Natural killer cell treated with Interleukin-12 subunit alpha and Interleukin-12 subunit beta and Interleukin-15 and Interleukin-18, amount 100 ng/mL, for 72 hours (primary cell): ENCODE measurements around the gene HOXC6. TPM values are rescaled to one million over a fixed set of nuclear protein-coding genes. Genes with fewer than 3 reads are reported as not detected.
A peak's percentile ranks its signal among the peaks of the same experiment; 100 is the strongest.
"Not testable (repeated sequence)": the region's sequence is repeated elsewhere in the genome, so short reads cannot be mapped to it uniquely, and the experiment has no call there.

Source experiments
- ATAC-seq, 2 donors: fragments of 150-1000 bp; cut with Tn5 transposase in 1 of 2; sonication (Bioruptor Pico), chemical (Tn5 transposase) in 1 of 2; 2 replicates each; pipeline ENCODE4 v1.10.0; 2021
- DNase-seq: peaks from one replicate; pipeline ENCODE4 v3.0.0; 2022; ENCODE audit warnings: low spot score
- H3K27ac Mint-ChIP-seq, 2 donors: 1 replicate in 1 of 2; 2 replicates in 1 of 2; pipeline ENCODE4 v1.8.0; 2022; ENCODE audit warnings: mixed read lengths in 2 of 2, mild to moderate bottlenecking in 1 of 2, moderate library complexity in 1 of 2
- H3K27me3 Mint-ChIP-seq, 2 donors: 1 replicate in 1 of 2; 2 replicates in 1 of 2; pipeline ENCODE4 v1.8.0; 2022; ENCODE audit warnings: mixed read lengths in 2 of 2
- H3K36me3 Mint-ChIP-seq: one replicate; pipeline ENCODE4 v1.8.0; 2022; ENCODE audit warnings: mixed read lengths
- H3K4me1 Mint-ChIP-seq, 2 donors: 1 replicate in 1 of 2; 2 replicates in 1 of 2; pipeline ENCODE4 v1.8.0; 2022; ENCODE audit warnings: low read depth in 2 of 2, mixed read lengths in 2 of 2, mild to moderate bottlenecking in 1 of 2
- H3K4me3 Mint-ChIP-seq: one replicate; pipeline ENCODE4 v1.8.0; 2022; ENCODE audit warnings: mixed read lengths
- H3K9me3 Mint-ChIP-seq: 2 replicates; pipeline ENCODE4 v1.8.0; 2022; ENCODE audit warnings: mixed read lengths
- total RNA-seq, 2 donors: library from RNA; stranded (reverse); gene quantifications; one replicate each; pipeline ENCODE4 v1.2.3, GENCODE V29; 2022

HOXC6 gene
- total RNA-seq, 2 donors from 2014 or later = not detected

GRCh38 chr12:54038871-54039414 lies 10.7 kb downstream of the HOXC6 start:
- Mint-ChIP-seq H3K4me3 (no peak overlapping the region), H3K27ac (no peak overlapping the region), H3K36me3 (no peaks in the 10 kb centered on the region), H3K27me3 (peaks cover 49 to 57% of the 10 kb centered on the region in 2 donors), H3K4me1 (peaks cover 4 to 12% of the 10 kb centered on the region in 2 donors), H3K9me3 (no peaks in the 10 kb centered on the region)
- no peak for DNase-seq
- ATAC-seq = no peak

- no peak for DNase-seq
- H3K27ac Mint-ChIP-seq = no peak overlapping the region
- H3K36me3 Mint-ChIP-seq = no peaks in the 10 kb centered on the region
- no peak for ATAC-seq
- H3K27me3 Mint-ChIP-seq = peaks cover 55 to 57% of the 10 kb centered on the region in 2 donors
- H3K9me3 Mint-ChIP-seq = no peaks in the 10 kb centered on the region
- H3K4me1 Mint-ChIP-seq = peaks cover 0 to 7% of the 10 kb centered on the region in 2 donors
- no peak overlapping the region for H3K4me3 Mint-ChIP-seq
Measured at GRCh38 chr12:54039417-54040147, 11.3 kb downstream of the HOXC6 start.

GRCh38 chr12:54040148-54040494 lies 11.9 kb downstream of the HOXC6 start:
- H3K4me1 Mint-ChIP-seq = peaks cover 0 to 4% of the 10 kb centered on the region in 2 donors
- no peak overlapping the region for H3K4me3 Mint-ChIP-seq
- H3K9me3 Mint-ChIP-seq = no peaks in the 10 kb centered on the region
- ATAC-seq (no peak), DNase-seq (no peak)
- peaks cover 56 to 60% of the 10 kb centered on the region in 2 donors for H3K27me3 Mint-ChIP-seq
- H3K36me3 Mint-ChIP-seq = no peaks in the 10 kb centered on the region
- H3K27ac Mint-ChIP-seq = no peak overlapping the region

GRCh38 chr12:54040648-54041047 lies 12.4 kb downstream of the HOXC6 start:
- H3K27ac Mint-ChIP-seq = no peak overlapping the region
- ATAC-seq (no peak), DNase-seq (no peak)
- no peaks in the 10 kb centered on the region for H3K9me3 Mint-ChIP-seq
- no peak overlapping the region for H3K4me3 Mint-ChIP-seq
- H3K27me3 Mint-ChIP-seq = peaks cover 56 to 62% of the 10 kb centered on the region in 2 donors
- no peaks in the 10 kb centered on the region for H3K36me3 Mint-ChIP-seq
- peaks cover 0 to 3% of the 10 kb centered on the region in 2 donors for H3K4me1 Mint-ChIP-seq

- peaks cover 58 to 61% of the 10 kb centered on the region in 2 donors for H3K27me3 Mint-ChIP-seq
- no peaks in the 10 kb centered on the region for H3K36me3 Mint-ChIP-seq
- H3K4me3 Mint-ChIP-seq = no peak overlapping the region
- DNase-seq (no peak), ATAC-seq (no peak)
- no peak overlapping the region for H3K27ac Mint-ChIP-seq
- peaks cover 0 to 3% of the 10 kb centered on the region in 2 donors for H3K4me1 Mint-ChIP-seq
- no peaks in the 10 kb centered on the region for H3K9me3 Mint-ChIP-seq
Measured at GRCh38 chr12:54041097-54041690, 13.0 kb downstream of the HOXC6 start.

GRCh38 chr12:54042033-54042432 lies 13.8 kb downstream of the HOXC6 start:
- DNase-seq, H3K4me1 Mint-ChIP-seq, H3K4me3 Mint-ChIP-seq, ATAC-seq, H3K27ac Mint-ChIP-seq, H3K9me3 Mint-ChIP-seq, H3K36me3 Mint-ChIP-seq: not testable (repeated sequence)
- H3K27me3 Mint-ChIP-seq = peaks cover 65 to 67% of the 10 kb centered on the region in 2 donors

- peaks cover 0 to 9% of the 10 kb centered on the region in 2 donors for H3K4me1 Mint-ChIP-seq
- no peak for ATAC-seq
- DNase-seq = no peak
- H3K27ac Mint-ChIP-seq = no peak overlapping the region
- H3K4me3 Mint-ChIP-seq = no peak overlapping the region
- no peaks in the 10 kb centered on the region for H3K36me3 Mint-ChIP-seq
- H3K27me3 Mint-ChIP-seq = peaks cover 63 to 77% of the 10 kb centered on the region in 2 donors
- no peaks in the 10 kb centered on the region for H3K9me3 Mint-ChIP-seq
Measured at GRCh38 chr12:54042970-54043853, 15.0 kb downstream of the HOXC6 start.

- DNase-seq (no peak), ATAC-seq (no peak)
- H3K27me3 Mint-ChIP-seq = peaks cover 64 to 77% of the 10 kb centered on the region in 2 donors
- H3K4me1 Mint-ChIP-seq = peaks cover 0 to 9% of the 10 kb centered on the region in 2 donors
- no peaks in the 10 kb centered on the region for H3K9me3 Mint-ChIP-seq
- H3K27ac Mint-ChIP-seq = no peak overlapping the region
- no peaks in the 10 kb centered on the region for H3K36me3 Mint-ChIP-seq
- H3K4me3 Mint-ChIP-seq = no peak overlapping the region
Measured at GRCh38 chr12:54044425-54045103, 16.3 kb downstream of the HOXC6 start.

- Mint-ChIP-seq H3K4me1 (peaks cover 8 to 17% of the 10 kb centered on the region in 2 donors), H3K27me3 (peaks cover 67 to 77% of the 10 kb centered on the region in 2 donors), H3K9me3 (no peaks in the 10 kb centered on the region), H3K4me3 (no peak overlapping the region), H3K27ac (no peak overlapping the region), H3K36me3 (peaks cover 7% of the 10 kb centered on the region)
- DNase-seq (no peak), ATAC-seq (no peak)
Measured at GRCh38 chr12:54045401-54045800, 17.2 kb downstream of the HOXC6 start.

- Mint-ChIP-seq H3K36me3 (peaks cover 7% of the 10 kb centered on the region), H3K4me3 (peak overlapping the region; percentile 42), H3K9me3 (no peaks in the 10 kb centered on the region), H3K27me3 (peaks cover 67 to 77% of the 10 kb centered on the region in 2 donors), H3K27ac (no peak overlapping the region), H3K4me1 (peaks cover 14 to 23% of the 10 kb centered on the region in 2 donors)
- DNase-seq (no peak), ATAC-seq (no peak)
Measured at GRCh38 chr12:54045868-54046521, 17.8 kb downstream of the HOXC6 start.

- H3K4me3 Mint-ChIP-seq = no peak overlapping the region
- H3K27ac Mint-ChIP-seq = no peak overlapping the region
- ATAC-seq (peak in 1 of 2 donors; percentile 17), DNase-seq (no peak)
- peaks cover 7% of the 10 kb centered on the region for H3K36me3 Mint-ChIP-seq
- peaks cover 22 to 30% of the 10 kb centered on the region in 2 donors for H3K4me1 Mint-ChIP-seq
- H3K27me3 Mint-ChIP-seq = peaks cover 71 to 85% of the 10 kb centered on the region in 2 donors
- H3K9me3 Mint-ChIP-seq = no peaks in the 10 kb centered on the region
Measured at GRCh38 chr12:54046809-54047159, 18.5 kb downstream of the HOXC6 start.

GRCh38 chr12:54047160-54047963 lies 19.1 kb downstream of the HOXC6 start:
- DNase-seq (no peak), ATAC-seq (no peak)
- no peaks in the 10 kb centered on the region for H3K9me3 Mint-ChIP-seq
- H3K27me3 Mint-ChIP-seq = peaks cover 73 to 88% of the 10 kb centered on the region in 2 donors
- H3K4me3 Mint-ChIP-seq = no peak overlapping the region
- no peak overlapping the region for H3K27ac Mint-ChIP-seq
- H3K36me3 Mint-ChIP-seq = peaks cover 7% of the 10 kb centered on the region
- H3K4me1 Mint-ChIP-seq = peaks cover 28 to 32% of the 10 kb centered on the region in 2 donors
